ENCODE measurements around the gene SPTAN1.

GRCh38 chr9:128550770-128551656 lies 1.4 kb upstream of the SPTAN1 start:
- no peak for TF ChIP-seq CTCF (IDR thresholded peaks at IDR 0.05; ENCODE audit: low read length)
- TF ChIP-seq EZH2 (IDR thresholded peaks at IDR 0.05; ENCODE audit: borderline replicate concordance, low read length): no peak

Data from OCI-LY1 (cell line).